ENCODE measurements around the gene FMN1.

- TF ChIP-seq CTCF (conservative IDR thresholded peaks at IDR 0.05; ENCODE audit: low read depth, low read length) = no peak
- no peak for TF ChIP-seq EZH2 (IDR thresholded peaks at IDR 0.05; ENCODE audit: low read length, unreplicated experiment)
- TF ChIP-seq EZH2phosphoT487 (IDR thresholded peaks at IDR 0.05; ENCODE audit: borderline replicate concordance, low read length) = no peak
These were observed 457.8 kb downstream of the FMN1 start for GRCh38 chr15:32736701-32737061.

All from PC-3 (cell line).